T-helper 17 cell (primary cell): ENCODE data around the gene DDIT4. TPM values are rescaled to one million over a fixed set of nuclear protein-coding genes. Genes with fewer than 3 reads are reported as not detected.
"Not testable (repeated sequence)": the region's sequence is repeated elsewhere in the genome, so short reads cannot be mapped to it uniquely, and the experiment has no call there.

Experiments used
- ATAC-seq: fragments of 150-1000 bp; cut with Tn5 transposase; 2 replicates; pipeline ENCODE4 v1.10.0; 2021; ENCODE audit warnings: mild to moderate bottlenecking, moderate library complexity
- DNase-seq, 3 donors: peaks; one replicate each; pipeline versions ENCODE4 v3.0.0 to v3.0.0-alpha.2; 2020 to 2021
- H3K9me3 ChIP-seq: one replicate; pipeline ENCODE4 v1.7.0; 2013; ENCODE audit warnings: low read length, mild to moderate bottlenecking; ENCODE audit not compliant: control insufficient read depth, poor library complexity, severe bottlenecking
- H3K27ac Mint-ChIP-seq: one replicate; pipeline ENCODE4 v1.8.0; 2022; ENCODE audit warnings: mild to moderate bottlenecking, moderate library complexity, mixed read lengths
- H3K27me3 Mint-ChIP-seq: one replicate; pipeline ENCODE4 v1.8.0; 2022; ENCODE audit warnings: mixed read lengths
- H3K36me3 Mint-ChIP-seq: one replicate; pipeline ENCODE4 v1.8.0; 2022; ENCODE audit warnings: low read depth, mixed read lengths
- H3K4me1 Mint-ChIP-seq: one replicate; pipeline ENCODE4 v1.8.0; 2022; ENCODE audit warnings: mild to moderate bottlenecking, mixed read lengths
- H3K4me3 Mint-ChIP-seq: one replicate; pipeline ENCODE4 v1.8.0; 2022; ENCODE audit warnings: mild to moderate bottlenecking, moderate library complexity, mixed read lengths
- total RNA-seq, 4 donors: library from RNA in 2 of 4; stranded (reverse) in 2 of 4; gene quantifications; one replicate each; pipeline ENCODE4 v1.2.3 and lab custom pipeline; 2022 to 2026

The DDIT4 gene, protein sequence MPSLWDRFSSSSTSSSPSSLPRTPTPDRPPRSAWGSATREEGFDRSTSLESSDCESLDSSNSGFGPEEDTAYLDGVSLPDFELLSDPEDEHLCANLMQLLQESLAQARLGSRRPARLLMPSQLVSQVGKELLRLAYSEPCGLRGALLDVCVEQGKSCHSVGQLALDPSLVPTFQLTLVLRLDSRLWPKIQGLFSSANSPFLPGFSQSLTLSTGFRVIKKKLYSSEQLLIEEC
- total RNA-seq (100 to 1,000 TPM; 186 to 300 TPM), total RNA-seq (lab: John Stamatoyannopoulos, UW) (97.0 to 439 reads per million in 2 donors)

GRCh38 chr10:72273410-72274212 is at the start of gene DDIT4:
DDIT4 (plus strand) TSS chr10:72273924; CDS start chr10:72274217, 293 bp downstream.
- Mint-ChIP-seq H3K4me1 (peaks cover 46% of the 10 kb centered on the region), H3K4me3 (peak within 1 kb of the TSS; percentile 98), H3K27ac (peak within 1 kb of the TSS; percentile 97), H3K36me3 (peaks cover 12% of the 10 kb centered on the region), H3K27me3 (no peaks in the 10 kb centered on the region)
- peak; percentile 95 for ATAC-seq
- peak; percentile 95 to 97 (median 96) for DNase-seq
- H3K9me3 ChIP-seq, result no peaks in the 10 kb centered on the region

DNA sequence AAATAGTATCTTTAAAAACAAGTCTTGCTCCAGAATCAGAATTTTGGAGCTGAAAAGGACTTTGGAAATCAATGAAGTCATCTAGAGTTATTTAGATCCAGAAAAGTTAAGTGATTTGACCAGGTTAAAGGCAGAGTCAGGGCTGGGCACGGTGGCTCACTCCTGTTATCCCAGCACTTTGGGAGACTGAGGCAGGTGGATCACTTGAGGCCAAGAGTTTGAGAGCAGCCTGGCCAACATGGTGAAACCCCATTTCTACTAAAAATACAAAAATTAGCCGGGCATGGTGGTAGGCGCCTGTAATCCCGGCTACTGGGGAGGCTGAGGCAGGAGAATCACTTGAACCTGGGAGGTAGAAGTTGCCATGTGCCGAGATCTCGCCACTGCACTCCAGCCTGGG is 49.5 kb upstream of the DDIT4 start:
- Mint-ChIP-seq H3K27ac (peak overlapping the region; percentile 47), H3K4me1 (peaks cover 22% of the 10 kb centered on the region)
- H3K4me3 Mint-ChIP-seq, H3K36me3 Mint-ChIP-seq, DNase-seq, ATAC-seq, H3K9me3 ChIP-seq, H3K27me3 Mint-ChIP-seq: not testable (repeated sequence)

DNA sequence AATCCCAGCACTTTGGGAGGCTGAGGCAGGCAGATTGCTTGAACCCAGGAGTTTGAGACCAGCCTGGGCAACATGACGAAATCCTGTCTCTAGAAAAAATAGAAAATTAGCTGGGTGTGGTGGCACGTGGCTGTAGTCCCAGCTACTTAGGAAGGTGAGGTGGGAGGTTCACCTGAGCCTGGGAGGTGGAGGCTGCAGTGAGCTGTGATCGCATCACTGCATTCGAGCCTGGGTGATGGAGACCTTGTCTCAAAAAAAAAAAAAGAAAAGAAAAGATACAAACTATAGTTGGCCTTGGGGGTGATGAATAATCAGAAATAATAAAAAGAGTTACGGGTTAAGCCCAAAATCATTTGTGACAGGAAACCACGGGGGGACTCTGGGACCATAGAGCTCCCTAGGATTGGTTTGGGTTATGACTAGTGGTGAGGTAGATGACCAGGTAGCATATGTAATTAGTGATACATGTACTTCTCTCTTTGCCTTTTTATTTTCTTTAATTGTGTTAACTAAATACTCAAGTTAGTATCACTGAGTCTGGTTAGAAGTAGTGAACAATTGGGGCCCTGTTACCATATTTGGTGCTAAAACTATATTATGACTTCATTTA is 47.2 kb upstream of the DDIT4 start:
- peaks cover 26% of the 10 kb centered on the region for H3K4me1 Mint-ChIP-seq
- peaks cover 3% of the 10 kb centered on the region for H3K36me3 Mint-ChIP-seq
- peak overlapping the region; percentile 56 for H3K27ac Mint-ChIP-seq
- no peak for ATAC-seq
- DNase-seq, result no peak
- no peak overlapping the region for H3K4me3 Mint-ChIP-seq
- H3K27me3 Mint-ChIP-seq, result no peaks in the 10 kb centered on the region
- no peaks in the 10 kb centered on the region for H3K9me3 ChIP-seq

GRCh38 chr10:72227826-72228225 is 45.9 kb upstream of the DDIT4 start:
- Mint-ChIP-seq H3K4me3 (no peak overlapping the region), H3K36me3 (peaks cover 3% of the 10 kb centered on the region), H3K27ac (peak overlapping the region; percentile 24)

DNA sequence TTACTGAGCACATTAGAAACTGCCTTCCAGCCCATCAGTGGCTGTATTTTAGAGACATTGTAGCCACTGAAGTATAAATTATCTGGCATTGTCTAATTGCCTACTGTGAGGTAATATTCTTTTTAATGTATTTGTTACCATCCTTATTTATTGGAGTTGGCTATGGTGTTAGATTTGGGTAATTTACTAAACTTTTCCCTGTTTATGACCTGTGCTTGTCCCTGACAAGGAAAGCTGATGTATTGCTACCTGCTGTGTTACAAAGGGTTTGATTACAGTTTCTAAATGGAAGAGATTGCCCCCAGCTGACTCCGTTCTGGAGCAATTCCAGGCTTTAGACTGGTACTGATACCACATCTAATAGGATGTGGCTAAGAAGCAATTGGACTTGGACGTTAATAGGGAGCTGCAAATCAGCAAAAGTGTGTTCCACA is 45.4 kb upstream of the DDIT4 start:
- Mint-ChIP-seq H3K27me3 (no peaks in the 10 kb centered on the region), H3K27ac (no peak overlapping the region), H3K4me1 (peaks cover 22% of the 10 kb centered on the region), H3K36me3 (peaks cover 3% of the 10 kb centered on the region), H3K4me3 (no peak overlapping the region)
- DNase-seq (no peak), ATAC-seq (no peak)
- H3K9me3 ChIP-seq, result no peaks in the 10 kb centered on the region

More at GRCh38 chr10:72227826-72228225, 45.9 kb upstream of the DDIT4 start:
- H3K9me3 ChIP-seq, result no peaks in the 10 kb centered on the region
- ATAC-seq (no peak), DNase-seq (no peak)
- Mint-ChIP-seq H3K4me1 (peaks cover 24% of the 10 kb centered on the region), H3K27me3 (no peaks in the 10 kb centered on the region)

DNA sequence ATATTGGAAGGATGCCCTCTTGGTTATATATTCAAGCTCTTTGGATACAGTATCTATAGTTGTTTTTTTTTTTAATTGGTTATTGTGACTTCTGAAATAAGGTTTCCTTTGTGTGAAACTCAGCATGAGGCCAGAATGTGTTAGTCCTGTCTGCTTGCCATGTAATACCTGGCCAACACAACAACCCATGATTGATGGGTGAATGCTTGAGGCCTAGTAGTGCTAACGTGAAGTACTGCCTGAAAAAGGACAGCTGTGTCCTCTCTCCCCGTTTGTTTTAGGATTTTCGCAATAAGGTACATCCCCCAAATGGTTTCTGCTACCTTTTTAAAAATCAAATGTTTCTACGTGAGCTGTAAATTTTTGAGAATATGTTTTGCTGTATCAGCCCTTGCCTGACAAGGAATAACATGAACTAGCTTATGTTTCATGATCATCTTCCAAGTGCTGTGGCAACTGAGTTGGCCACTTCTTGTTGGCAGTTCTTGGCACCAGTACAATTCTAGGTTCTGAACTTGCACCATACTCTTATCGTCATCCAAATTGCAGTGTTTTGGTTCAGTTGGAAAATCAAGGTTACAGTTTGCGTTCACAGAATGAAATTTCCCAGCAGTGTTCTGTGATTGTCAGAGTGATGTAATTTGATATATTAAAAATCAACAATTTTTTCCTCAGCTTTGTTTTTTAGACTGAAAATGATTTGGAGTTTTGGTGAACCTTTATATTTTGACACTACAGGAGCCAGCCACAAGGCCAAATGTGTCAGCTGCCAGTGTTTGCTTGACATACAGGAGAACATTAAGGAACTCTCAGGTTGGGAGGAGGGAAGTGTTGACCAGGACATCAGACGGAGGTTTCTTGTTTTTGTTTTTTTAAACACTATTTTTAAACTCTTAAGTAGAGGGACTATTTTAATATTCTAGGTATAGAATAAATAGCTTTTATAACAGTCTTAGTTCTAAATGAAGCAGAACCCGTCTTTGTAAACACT is 44.2 kb upstream of the DDIT4 start:
- ATAC-seq (no peak), DNase-seq (no peak)
- no peaks in the 10 kb centered on the region for H3K9me3 ChIP-seq
- Mint-ChIP-seq H3K27me3 (no peaks in the 10 kb centered on the region), H3K36me3 (peaks cover 3% of the 10 kb centered on the region), H3K27ac (no peak overlapping the region), H3K4me3 (no peak overlapping the region), H3K4me1 (peaks cover 19% of the 10 kb centered on the region)

GRCh38 chr10:72233621-72234020 is 40.1 kb upstream of the DDIT4 start:
- Mint-ChIP-seq H3K4me3 (no peak overlapping the region), H3K27me3 (no peaks in the 10 kb centered on the region), H3K4me1 (peaks cover 12% of the 10 kb centered on the region), H3K36me3 (peaks cover 5% of the 10 kb centered on the region), H3K27ac (no peak overlapping the region)
- no peaks in the 10 kb centered on the region for H3K9me3 ChIP-seq
- DNase-seq (no peak), ATAC-seq (no peak)

DNA sequence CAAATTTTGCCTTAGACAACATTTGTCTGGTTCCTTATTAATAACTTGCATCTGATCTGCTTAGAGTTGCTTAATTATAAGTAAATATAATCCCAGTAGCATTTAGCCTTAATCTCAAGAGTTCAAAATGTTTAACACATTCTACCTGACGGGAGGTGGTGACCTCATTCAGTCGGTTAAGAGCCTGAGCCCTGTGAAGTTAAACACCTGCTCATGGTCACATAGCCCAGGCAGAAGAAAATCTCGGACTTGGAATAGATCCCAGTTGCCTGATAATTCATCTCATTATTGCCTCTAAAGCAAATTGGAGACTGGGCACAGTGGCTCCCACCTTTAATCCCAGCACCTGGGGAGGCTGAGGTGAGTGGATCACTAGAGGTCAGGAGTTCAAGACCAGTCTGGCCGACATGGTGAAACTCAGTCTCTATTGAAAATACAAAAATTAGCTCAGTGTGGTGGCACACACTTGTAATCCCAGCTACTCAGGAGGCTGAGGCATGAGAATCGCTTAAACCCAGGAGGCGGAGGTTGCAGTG is 39.1 kb upstream of the DDIT4 start:
- no peaks in the 10 kb centered on the region for H3K9me3 ChIP-seq
- no peak overlapping the region for H3K27ac Mint-ChIP-seq
- no peak for ATAC-seq

GRCh38 chr10:72235544-72236279 is 38.0 kb upstream of the DDIT4 start:
- Mint-ChIP-seq H3K36me3 (peaks cover 5% of the 10 kb centered on the region), H3K4me3 (no peak overlapping the region), H3K27ac (no peak overlapping the region), H3K4me1 (peaks cover 9% of the 10 kb centered on the region), H3K27me3 (no peaks in the 10 kb centered on the region)
- no peak for ATAC-seq
- no peak for DNase-seq
- no peaks in the 10 kb centered on the region for H3K9me3 ChIP-seq

More for the DNA sequence above, 39.1 kb upstream of the DDIT4 start:
- no peaks in the 10 kb centered on the region for H3K27me3 Mint-ChIP-seq
- H3K36me3 Mint-ChIP-seq, result peaks cover 5% of the 10 kb centered on the region
- no peak for DNase-seq
- no peak overlapping the region for H3K4me3 Mint-ChIP-seq
- peaks cover 8% of the 10 kb centered on the region for H3K4me1 Mint-ChIP-seq

DNA sequence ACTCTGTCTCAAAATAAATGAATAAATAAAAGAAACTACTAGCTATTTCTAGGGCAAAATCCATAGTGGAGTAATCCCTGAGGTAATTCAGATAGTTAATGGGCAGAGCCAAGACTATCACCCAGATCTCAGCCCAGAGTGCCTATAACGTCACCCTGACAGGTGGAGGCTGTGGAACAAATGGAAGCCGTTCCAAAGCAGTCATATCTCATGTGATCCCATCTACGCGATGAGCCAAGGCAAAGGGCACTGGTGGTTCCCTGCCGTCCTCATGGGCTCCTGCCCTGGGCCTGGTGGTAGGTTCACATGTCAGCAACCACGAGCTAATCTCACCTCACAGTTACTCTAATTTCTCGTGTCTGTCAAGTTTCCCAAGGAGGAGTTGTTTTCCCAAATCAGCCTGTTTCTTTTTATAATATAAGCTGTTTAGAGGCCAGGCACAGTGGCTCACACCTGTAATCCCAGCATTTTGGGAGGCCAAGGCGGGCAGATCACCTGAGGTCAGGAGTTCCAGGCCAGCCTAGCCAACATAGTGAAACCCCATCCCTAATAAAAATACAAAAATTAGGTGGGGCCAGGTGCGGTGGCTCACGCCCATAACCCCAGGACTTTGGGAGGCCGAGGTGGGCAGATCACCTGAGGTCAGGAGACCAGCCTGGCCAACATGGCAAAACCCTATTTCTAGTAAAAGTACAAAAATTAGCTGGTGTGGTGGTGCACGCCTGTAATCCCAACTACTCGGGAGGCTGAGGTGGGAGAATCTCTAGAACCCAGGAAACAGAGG is 35.1 kb upstream of the DDIT4 start:
- Mint-ChIP-seq H3K36me3 (peaks cover 2% of the 10 kb centered on the region), H3K4me1 (peaks cover 26% of the 10 kb centered on the region), H3K27ac (no peak overlapping the region), H3K27me3 (no peaks in the 10 kb centered on the region), H3K4me3 (no peak overlapping the region)
- no peak for ATAC-seq
- no peak for DNase-seq
- no peaks in the 10 kb centered on the region for H3K9me3 ChIP-seq

GRCh38 chr10:72239409-72239808 is 34.3 kb upstream of the DDIT4 start:
- Mint-ChIP-seq H3K36me3 (peaks cover 2% of the 10 kb centered on the region), H3K4me3 (no peak overlapping the region), H3K4me1 (peaks cover 30% of the 10 kb centered on the region), H3K27ac (peak overlapping the region; percentile 85), H3K27me3 (no peaks in the 10 kb centered on the region)
- no peaks in the 10 kb centered on the region for H3K9me3 ChIP-seq
- DNase-seq (no peak), ATAC-seq (no peak)
